ENCODE results near the gene EPHA1.

EPHA1 gene

GRCh38 chr7:143346018-143346417 is 62.6 kb downstream of the EPHA1 start:
- TF ChIP-seq CTCF (IDR thresholded peaks at IDR 0.05) = no peak

GRCh38 chr7:143345428-143345900 is 63.2 kb downstream of the EPHA1 start:
- no peak for TF ChIP-seq CTCF (IDR thresholded peaks at IDR 0.05)

- TF ChIP-seq CTCF (IDR thresholded peaks at IDR 0.05) = no peak
Measured at GRCh38 chr7:143343596-143343995, 65.1 kb downstream of the EPHA1 start.

- no peak for TF ChIP-seq CTCF (IDR thresholded peaks at IDR 0.05)
Measured at GRCh38 chr7:143341842-143342241, 66.8 kb downstream of the EPHA1 start.

Measured in LNCAP (cell line).